Mesothelial cell of epicardium (in vitro differentiated cells): ENCODE measurements around the gene LIPF. TPM values are rescaled to one million over a fixed set of nuclear protein-coding genes. Genes with fewer than 3 reads are reported as not detected.
"Not testable (repeated sequence)": the region's sequence is repeated elsewhere in the genome, so short reads cannot be mapped to it uniquely, and the experiment has no call there.

ENCODE experiments used
- DNase-seq, 2 experiments: peaks; one replicate each; pipeline ENCODE4 v3.0.0; 2021; ENCODE audit warnings: low spot score in 2 of 2; ENCODE audit not compliant: unreplicated experiment in 2 of 2
- H3K27ac Mint-ChIP-seq: 2 replicates; pipeline ENCODE4 v1.8.0; 2021; ENCODE audit warnings: mixed read lengths
- H3K27me3 Mint-ChIP-seq: 2 replicates; pipeline ENCODE4 v1.8.0; 2021; ENCODE audit warnings: low read depth, mixed read lengths
- H3K36me3 Mint-ChIP-seq: 2 replicates; pipeline ENCODE4 v1.8.0; 2021; ENCODE audit warnings: mixed read lengths
- H3K4me1 Mint-ChIP-seq: 2 replicates; pipeline ENCODE4 v1.8.0; 2021; ENCODE audit warnings: mixed read lengths
- H3K4me3 Mint-ChIP-seq: 2 replicates; pipeline ENCODE4 v1.8.0; 2021; ENCODE audit warnings: mild to moderate bottlenecking, moderate library complexity, mixed read lengths
- H3K9me3 Mint-ChIP-seq: 2 replicates; pipeline ENCODE4 v1.8.0; 2021; ENCODE audit warnings: mixed read lengths
- total RNA-seq: library from RNA; stranded (reverse); gene quantifications from 3 replicates; pipeline ENCODE4 v1.2.1, GENCODE V29; 2021
- TF ChIP-seq, protein P1 (sequence below): fragments of 200-600 bp; sonication (generic); IDR thresholded peaks from one replicate; pipeline ENCODE4 v1.5.0; 2021; ENCODE audit warnings: antibody characterized with exemption; ENCODE audit not compliant: unreplicated experiment

The LIPF gene
- total RNA-seq, 1 donor from 2014 or later, result not detected

DNA sequence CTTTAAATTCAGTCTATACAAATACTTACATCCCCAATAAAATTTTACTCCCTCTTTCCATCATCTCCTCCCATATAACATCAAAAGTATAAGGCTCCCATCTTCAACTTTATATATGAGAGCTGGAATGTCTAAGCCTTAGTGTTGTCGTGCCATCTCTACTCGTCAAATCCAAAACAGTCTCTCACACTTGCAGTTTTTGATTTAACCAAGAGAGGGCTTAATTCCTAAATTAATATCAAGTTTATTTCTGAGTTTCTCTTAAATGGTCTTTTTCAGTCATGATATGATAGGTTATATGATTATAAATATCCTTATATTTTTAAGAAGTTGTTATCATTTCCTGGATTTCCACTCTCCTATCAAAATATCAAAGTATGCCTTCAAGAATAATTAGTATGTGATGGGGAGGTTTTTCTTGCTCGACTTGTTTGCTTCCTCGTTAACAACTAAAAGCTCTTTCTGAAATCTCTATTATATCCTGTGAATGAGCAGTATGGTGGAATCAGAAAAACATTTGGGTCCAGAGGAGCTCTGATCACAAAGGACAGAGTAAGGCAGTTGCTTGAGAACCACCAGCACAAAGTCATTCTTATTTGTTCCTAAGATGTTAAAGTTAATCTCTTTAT is 29.3 kb downstream of the LIPF start:
- TF ChIP-seq, protein P1, sequence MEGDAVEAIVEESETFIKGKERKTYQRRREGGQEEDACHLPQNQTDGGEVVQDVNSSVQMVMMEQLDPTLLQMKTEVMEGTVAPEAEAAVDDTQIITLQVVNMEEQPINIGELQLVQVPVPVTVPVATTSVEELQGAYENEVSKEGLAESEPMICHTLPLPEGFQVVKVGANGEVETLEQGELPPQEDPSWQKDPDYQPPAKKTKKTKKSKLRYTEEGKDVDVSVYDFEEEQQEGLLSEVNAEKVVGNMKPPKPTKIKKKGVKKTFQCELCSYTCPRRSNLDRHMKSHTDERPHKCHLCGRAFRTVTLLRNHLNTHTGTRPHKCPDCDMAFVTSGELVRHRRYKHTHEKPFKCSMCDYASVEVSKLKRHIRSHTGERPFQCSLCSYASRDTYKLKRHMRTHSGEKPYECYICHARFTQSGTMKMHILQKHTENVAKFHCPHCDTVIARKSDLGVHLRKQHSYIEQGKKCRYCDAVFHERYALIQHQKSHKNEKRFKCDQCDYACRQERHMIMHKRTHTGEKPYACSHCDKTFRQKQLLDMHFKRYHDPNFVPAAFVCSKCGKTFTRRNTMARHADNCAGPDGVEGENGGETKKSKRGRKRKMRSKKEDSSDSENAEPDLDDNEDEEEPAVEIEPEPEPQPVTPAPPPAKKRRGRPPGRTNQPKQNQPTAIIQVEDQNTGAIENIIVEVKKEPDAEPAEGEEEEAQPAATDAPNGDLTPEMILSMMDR, result peak; percentile 38
- Mint-ChIP-seq H3K9me3 (peaks cover 9% of the 10 kb centered on the region), H3K4me3 (no peak overlapping the region), H3K4me1 (peaks cover 9% of the 10 kb centered on the region), H3K27me3 (peaks cover 19% of the 10 kb centered on the region), H3K27ac (peak overlapping the region; percentile 39), H3K36me3 (no peaks in the 10 kb centered on the region)
- no peak for DNase-seq

DNA sequence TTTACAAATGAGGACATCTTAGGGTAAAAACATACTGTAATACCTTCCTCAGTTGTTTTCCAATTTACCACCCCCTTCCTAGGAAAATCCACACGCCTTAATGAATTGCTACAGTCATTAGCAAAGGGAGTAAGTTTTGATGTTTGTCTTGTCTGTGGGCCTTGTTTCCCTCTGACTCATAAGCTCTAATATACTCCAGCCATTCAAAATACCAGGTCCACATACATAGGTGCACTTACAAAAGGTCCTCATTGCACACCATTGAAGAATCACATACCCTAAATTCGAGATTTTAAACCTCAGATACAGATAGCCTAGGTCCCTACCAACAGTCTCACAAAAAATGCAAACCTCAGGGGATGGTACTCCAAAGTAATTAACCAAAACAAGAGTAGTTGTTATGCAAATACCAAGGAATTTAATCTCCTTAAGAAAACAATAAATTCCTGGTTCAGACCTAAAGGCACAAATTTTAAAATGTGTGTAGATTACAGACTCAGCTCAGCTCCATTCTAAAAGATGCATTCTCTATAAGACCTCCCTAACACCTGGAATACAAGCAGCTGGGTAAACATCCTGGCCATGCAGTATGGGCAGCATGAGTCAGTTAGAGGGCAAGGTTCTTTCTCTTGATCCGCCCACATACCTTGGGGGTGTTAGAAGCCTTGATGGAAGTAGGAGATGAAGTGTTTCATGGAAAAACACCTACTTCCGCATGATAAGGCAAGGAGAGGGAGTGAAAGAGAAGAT is 38.8 kb downstream of the LIPF start:
- Mint-ChIP-seq H3K36me3 (no peaks in the 10 kb centered on the region), H3K4me3 (no peak overlapping the region), H3K27me3 (peaks cover 11% of the 10 kb centered on the region), H3K27ac (no peak overlapping the region), H3K9me3 (no peaks in the 10 kb centered on the region), H3K4me1 (peaks cover 7% of the 10 kb centered on the region)
- no peak for DNase-seq
- TF ChIP-seq, protein P1, result no peak

DNA sequence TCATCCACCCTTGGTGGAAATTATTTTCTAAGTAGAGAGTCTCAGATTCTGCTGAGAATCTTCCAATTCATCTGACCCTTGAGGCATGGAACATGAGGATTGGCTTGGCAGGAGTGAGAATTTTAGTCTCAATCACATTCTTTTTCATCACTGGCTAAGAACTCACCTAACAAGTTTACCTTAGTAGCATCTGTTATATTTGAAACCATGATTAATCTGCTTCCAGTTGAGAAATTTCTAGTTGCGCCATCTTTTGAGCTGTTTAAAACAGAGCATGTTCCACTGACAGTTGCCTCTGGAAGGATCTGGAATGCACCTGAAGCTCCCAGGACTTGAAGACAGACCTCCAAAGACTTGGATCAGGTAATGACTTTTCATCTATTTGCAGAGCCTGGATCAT is 41.7 kb downstream of the LIPF start, which contains the start of gene LIPK:
LIPK (plus strand) TSS at position 292 of the 400 bp plus-strand sequence. CDS start 18,295 bp downstream, outside the sequence.
- H3K27me3 Mint-ChIP-seq, result no peaks in the 10 kb centered on the region
- no peak within 1 kb of the TSS for H3K4me3 Mint-ChIP-seq
- H3K27ac Mint-ChIP-seq, result no peak within 1 kb of the TSS

DNA sequence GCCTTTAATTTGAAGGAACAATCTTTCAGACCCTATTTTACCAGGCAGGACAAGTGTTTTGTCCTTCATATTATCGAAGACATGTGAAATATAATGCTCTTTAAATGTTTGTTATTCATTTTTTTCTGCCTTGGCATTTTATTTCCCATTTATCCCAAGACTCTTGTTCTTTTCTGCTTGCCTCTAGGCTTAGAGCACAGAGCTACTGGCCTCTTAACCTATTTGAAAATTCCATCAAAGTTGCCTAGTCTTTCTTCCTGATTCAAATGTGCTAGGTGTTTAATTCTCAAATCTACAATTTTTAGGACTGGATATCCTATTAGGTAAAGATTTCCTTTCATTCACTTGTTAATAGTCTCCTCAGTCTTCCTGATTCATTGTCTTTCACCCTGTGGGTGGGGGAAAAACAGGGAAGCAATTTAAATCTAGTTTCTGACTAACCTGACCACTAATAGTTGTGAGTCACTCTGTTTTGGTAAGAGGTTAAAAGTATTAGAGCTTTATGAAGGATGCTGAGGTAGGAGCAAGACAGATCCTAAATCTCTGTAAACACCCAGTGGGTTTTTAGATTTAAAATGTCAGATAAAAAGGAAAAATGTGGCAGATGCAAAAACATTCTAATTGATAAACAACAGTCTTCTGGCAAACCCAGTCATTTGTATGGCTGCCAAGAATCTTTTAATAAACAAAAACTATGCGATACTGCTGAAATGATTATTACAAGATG is 43.4 kb downstream of the LIPF start:
- Mint-ChIP-seq H3K4me3 (no peak overlapping the region), H3K27ac (no peak overlapping the region), H3K36me3 (no peaks in the 10 kb centered on the region), H3K4me1 (peaks cover 13% of the 10 kb centered on the region), H3K9me3 (no peaks in the 10 kb centered on the region), H3K27me3 (no peaks in the 10 kb centered on the region)
- no peak for DNase-seq
- TF ChIP-seq, protein P1, result no peak

More for the DNA sequence above, 41.7 kb downstream of the LIPF start, which contains the start of gene LIPK:
- DNase-seq, result no peak
- TF ChIP-seq, protein P1, result no peak
- Mint-ChIP-seq H3K9me3 (no peaks in the 10 kb centered on the region), H3K4me1 (peaks cover 13% of the 10 kb centered on the region), H3K36me3 (no peaks in the 10 kb centered on the region)

DNA sequence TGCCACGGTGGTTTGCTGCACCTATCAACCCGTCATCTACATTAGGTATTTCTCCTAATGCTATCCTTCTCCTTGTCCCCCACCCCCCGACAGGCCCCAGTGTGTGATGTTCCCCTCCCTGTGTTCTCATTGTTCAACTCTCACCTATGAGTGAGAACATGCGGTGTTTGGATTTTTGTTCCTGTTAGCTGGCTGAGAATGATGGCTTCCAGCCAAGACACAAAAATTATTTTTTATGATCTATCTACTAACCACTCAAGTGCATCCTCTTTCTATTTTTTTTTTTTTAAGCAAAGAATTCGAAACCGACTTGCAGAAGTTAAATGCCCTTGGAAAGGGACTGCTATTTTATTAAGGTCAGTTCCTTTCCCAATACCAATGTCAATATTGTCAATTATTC is 45.1 kb downstream of the LIPF start:
- H3K27ac Mint-ChIP-seq, H3K36me3 Mint-ChIP-seq, H3K27me3 Mint-ChIP-seq, H3K9me3 Mint-ChIP-seq, H3K4me3 Mint-ChIP-seq, DNase-seq: not testable (repeated sequence)
- peaks cover 13% of the 10 kb centered on the region for H3K4me1 Mint-ChIP-seq

DNA sequence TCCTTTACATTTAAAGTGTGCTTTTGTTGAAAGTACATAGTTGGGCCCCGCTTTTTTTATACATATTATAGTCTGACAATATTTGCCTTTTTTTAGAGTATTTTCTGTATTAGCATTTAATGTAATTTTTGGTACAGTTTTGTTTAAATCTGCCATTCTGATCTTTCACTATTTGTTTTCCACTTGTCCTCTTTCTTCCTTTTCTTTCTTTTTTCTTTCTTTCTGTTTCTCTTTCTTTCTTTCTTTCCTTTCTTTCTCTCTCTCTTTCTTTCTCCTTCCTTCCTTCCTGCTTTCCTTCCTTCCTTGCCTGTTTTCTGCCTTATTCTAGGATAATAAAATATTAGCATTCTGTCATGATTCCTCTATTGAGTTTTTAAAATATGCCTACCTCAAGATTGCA is 51.3 kb downstream of the LIPF start:
- H3K27ac Mint-ChIP-seq, result no peak overlapping the region
- TF ChIP-seq, protein P1, result no peak
- H3K9me3 Mint-ChIP-seq, result no peaks in the 10 kb centered on the region
- no peaks in the 10 kb centered on the region for H3K36me3 Mint-ChIP-seq
- H3K4me1 Mint-ChIP-seq, result no peaks in the 10 kb centered on the region
- H3K4me3 Mint-ChIP-seq, result no peak overlapping the region
- DNase-seq, result no peak
- H3K27me3 Mint-ChIP-seq, result peaks cover 24% of the 10 kb centered on the region
